NCI-H524 (cell line): ENCODE measurements around the gene PCIF1.
"Not testable (repeated sequence)": the region's sequence is repeated elsewhere in the genome, so short reads cannot be mapped to it uniquely, and the experiment has no call there.

ENCODE experiments used
- DNase-seq, 2 experiments: peaks; one replicate each; lab custom pipeline; 2025; lab: John Stamatoyannopoulos, UW

PCIF1 gene

GRCh38 chr20:45947110-45947866 lies 12.8 kb downstream of the PCIF1 start:
- no peak for DNase-seq

- DNase-seq, result no peak
Measured at GRCh38 chr20:45948261-45948733, 13.8 kb downstream of the PCIF1 start.

- DNase-seq, result no peak
Measured at GRCh38 chr20:45948742-45949541, 14.5 kb downstream of the PCIF1 start.

GRCh38 chr20:45949542-45950329 lies 15.3 kb downstream of the PCIF1 start:
- DNase-seq, result no peak

GRCh38 chr20:45950330-45950646 lies 15.8 kb downstream of the PCIF1 start:
- DNase-seq, result peak; percentile 28 to 65

GRCh38 chr20:45951925-45952834 lies 17.7 kb downstream of the PCIF1 start:
- DNase-seq, result no peak

- no peak for DNase-seq
Measured at GRCh38 chr20:45952861-45953260, 18.4 kb downstream of the PCIF1 start.

- no peak for DNase-seq
Measured at GRCh38 chr20:45953672-45954071, 19.2 kb downstream of the PCIF1 start.

GRCh38 chr20:45956326-45956725 lies 21.8 kb downstream of the PCIF1 start:
- DNase-seq, result not testable (repeated sequence)

- no peak for DNase-seq
Measured at GRCh38 chr20:45957021-45957941, 22.8 kb downstream of the PCIF1 start.

- DNase-seq, result no peak
Measured at GRCh38 chr20:45958593-45958992, 24.1 kb downstream of the PCIF1 start.

- no peak for DNase-seq
Measured at GRCh38 chr20:45959126-45959525, 24.6 kb downstream of the PCIF1 start.

GRCh38 chr20:45959956-45960630 lies 25.6 kb downstream of the PCIF1 start:
- DNase-seq, result no peak

GRCh38 chr20:45962031-45962755 lies 27.7 kb downstream of the PCIF1 start:
- DNase-seq, result no peak

- peak in 1 of 2 experiments; percentile 65 for DNase-seq
Measured at GRCh38 chr20:45963059-45964005, 28.8 kb downstream of the PCIF1 start.

GRCh38 chr20:45964006-45964400 lies 29.5 kb downstream of the PCIF1 start:
- no peak for DNase-seq

GRCh38 chr20:45965169-45966002 lies 30.9 kb downstream of the PCIF1 start:
- DNase-seq, result no peak
